AG04449 (cell line): ENCODE data around the gene FAM131A.

ENCODE experiments used
- CTCF ChIA-PET: fragments of 350-600 bp; formaldehyde crosslinking; extraction: SDS; loops from one replicate; lab custom pipeline; 2021; ENCODE audit warnings: antibody characterized with exemption; lab: Yijun Ruan, JAX
- POLR2A ChIA-PET: fragments of 400-600, 350-600 bp; formaldehyde crosslinking; extraction: SDS; loops from one replicate; lab custom pipeline; 2020; ENCODE audit warnings: antibody characterized with exemption, inconsistent platforms; lab: Yijun Ruan, JAX
- DNase-seq: peaks from one replicate; pipeline ENCODE4 v3.0.0-alpha.2; 2010; ENCODE audit warnings: low read depth, low spot score
- H3K4me3 ChIP-seq: 2 replicates; pipeline ENCODE4 v1.5.1; 2011; ENCODE audit warnings: low read depth, mild to moderate bottlenecking, control low read depth, low read length
- CTCF ChIP-seq: IDR thresholded peaks from one replicate; pipeline ENCODE4 v1.5.1; 2011; ENCODE audit warnings: mild to moderate bottlenecking, moderate library complexity, low read length, control low read depth, inconsistent platforms; ENCODE audit not compliant: insufficient read depth; ENCODE audit errors: missing control alignments

Gene FAM131A

GRCh38 chr3:184354754-184355153, 17.4 kb downstream of the FAM131A start:
- no peak for TF ChIP-seq CTCF
- ChIA-PET CTCF (interaction anchor here (0.8 to 4.5 kb wide), 13 partner anchors 8 to 423 kb away, joined by 3 to 46 read pairs (median 6); partner anchors contain the start of gene FAM131A), POLR2A (no interaction called here)
- DNase-seq: no peak
- no peak overlapping the region for H3K4me3 ChIP-seq

GRCh38 chr3:184355261-184356040, 18.1 kb downstream of the FAM131A start:
- H3K4me3 ChIP-seq: no peak overlapping the region
- TF ChIP-seq CTCF: no peak
- DNase-seq: no peak
- CTCF ChIA-PET: interaction anchor here (0.8 to 4.5 kb wide), 13 partner anchors 8 to 187 kb away, joined by 3 to 46 read pairs (median 6); partner anchors contain the start of gene FAM131A
- POLR2A ChIA-PET: no interaction called here

GRCh38 chr3:184357248-184358123, 20.1 kb downstream of the FAM131A start:
- no peak for TF ChIP-seq CTCF
- CTCF ChIA-PET: interaction anchor here (1.2 to 3.9 kb wide), 4 partner anchors 9 to 14 kb away, joined by 5 to 20 read pairs (median 11); no protein-coding TSS in a partner anchor
- no peak overlapping the region for H3K4me3 ChIP-seq
- POLR2A ChIA-PET: no interaction called here
- no peak for DNase-seq

GRCh38 chr3:184358124-184358767, 20.8 kb downstream of the FAM131A start:
- POLR2A ChIA-PET: no interaction called here

GRCh38 chr3:184358921-184359350, 21.5 kb downstream of the FAM131A start:
- DNase-seq: no peak
- no peak overlapping the region for H3K4me3 ChIP-seq
- TF ChIP-seq CTCF: no peak
- POLR2A ChIA-PET: no interaction called here
- CTCF ChIA-PET: interaction anchor here (2.7 to 4.1 kb wide), 4 partner anchors 7 to 155 kb away, joined by 9 to 20 read pairs (median 18); no protein-coding TSS in a partner anchor

More at GRCh38 chr3:184358124-184358767, 20.8 kb downstream of the FAM131A start:
- no peak overlapping the region for H3K4me3 ChIP-seq
- no peak for DNase-seq
- TF ChIP-seq CTCF: no peak
- CTCF ChIA-PET: interaction anchor here (2.7 to 3.9 kb wide), 3 partner anchors 10 to 156 kb away, joined by 9 to 20 read pairs (median 17); no protein-coding TSS in a partner anchor
